Type B pancreatic cell (in vitro differentiated cells): Measurements from ENCODE around the gene SHC1. TPM values are rescaled to one million over a fixed set of nuclear protein-coding genes. Genes with fewer than 3 reads are reported as not detected.
A peak's percentile ranks its signal among the peaks of the same experiment; 100 is the strongest.

Experiments used
- DNase-seq: peaks from one replicate; pipeline ENCODE4 v3.0.0; 2021; ENCODE audit warnings: mixed read lengths; ENCODE audit not compliant: unreplicated experiment; ENCODE audit errors: extremely low spot score
- H3K27ac Mint-ChIP-seq: 2 replicates; pipeline ENCODE4 v1.8.0; 2021; ENCODE audit warnings: mild to moderate bottlenecking, mixed read lengths
- H3K27me3 Mint-ChIP-seq: 2 replicates; pipeline ENCODE4 v1.8.0; 2021; ENCODE audit warnings: mixed read lengths
- H3K36me3 Mint-ChIP-seq: 2 replicates; pipeline ENCODE4 v1.8.0; 2021; ENCODE audit warnings: mixed read lengths
- H3K4me1 Mint-ChIP-seq: one replicate; pipeline ENCODE4 v1.8.0; 2021; ENCODE audit warnings: mixed read lengths; ENCODE audit not compliant: unreplicated experiment
- H3K4me3 Mint-ChIP-seq: 2 replicates; pipeline ENCODE4 v1.8.0; 2021; ENCODE audit warnings: mild to moderate bottlenecking, mixed read lengths
- H3K9me3 Mint-ChIP-seq: 2 replicates; pipeline ENCODE4 v1.8.0; 2021; ENCODE audit warnings: mixed read lengths
- total RNA-seq: library from RNA; stranded (reverse); gene quantifications from 2 replicates; pipeline ENCODE4 v1.2.1, GENCODE V29; 2021; ENCODE audit warnings: low replicate concordance
- TF ChIP-seq, protein P1 (sequence below): fragments of 200-600 bp; sonication (generic); conservative IDR thresholded peaks from 2 replicates; pipeline ENCODE4 v1.5.0; 2021; ENCODE audit warnings: antibody characterized with exemption, mild to moderate bottlenecking

Gene SHC1
- total RNA-seq, 1 donor from 2014 or later, result 87.8 TPM

- H3K36me3 Mint-ChIP-seq, result peaks cover 3% of the 10 kb centered on the region
- TF ChIP-seq, protein P1, sequence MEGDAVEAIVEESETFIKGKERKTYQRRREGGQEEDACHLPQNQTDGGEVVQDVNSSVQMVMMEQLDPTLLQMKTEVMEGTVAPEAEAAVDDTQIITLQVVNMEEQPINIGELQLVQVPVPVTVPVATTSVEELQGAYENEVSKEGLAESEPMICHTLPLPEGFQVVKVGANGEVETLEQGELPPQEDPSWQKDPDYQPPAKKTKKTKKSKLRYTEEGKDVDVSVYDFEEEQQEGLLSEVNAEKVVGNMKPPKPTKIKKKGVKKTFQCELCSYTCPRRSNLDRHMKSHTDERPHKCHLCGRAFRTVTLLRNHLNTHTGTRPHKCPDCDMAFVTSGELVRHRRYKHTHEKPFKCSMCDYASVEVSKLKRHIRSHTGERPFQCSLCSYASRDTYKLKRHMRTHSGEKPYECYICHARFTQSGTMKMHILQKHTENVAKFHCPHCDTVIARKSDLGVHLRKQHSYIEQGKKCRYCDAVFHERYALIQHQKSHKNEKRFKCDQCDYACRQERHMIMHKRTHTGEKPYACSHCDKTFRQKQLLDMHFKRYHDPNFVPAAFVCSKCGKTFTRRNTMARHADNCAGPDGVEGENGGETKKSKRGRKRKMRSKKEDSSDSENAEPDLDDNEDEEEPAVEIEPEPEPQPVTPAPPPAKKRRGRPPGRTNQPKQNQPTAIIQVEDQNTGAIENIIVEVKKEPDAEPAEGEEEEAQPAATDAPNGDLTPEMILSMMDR, result peak; percentile 35
- peak; percentile 94 for DNase-seq
- H3K27me3 Mint-ChIP-seq, result no peaks in the 10 kb centered on the region
- no peak overlapping the region for H3K27ac Mint-ChIP-seq
- H3K4me1 Mint-ChIP-seq, result peaks cover 37% of the 10 kb centered on the region
- H3K9me3 Mint-ChIP-seq, result no peaks in the 10 kb centered on the region
- peak overlapping the region; percentile 83 for H3K4me3 Mint-ChIP-seq
These were observed 3.0 kb upstream of the SHC1 start for GRCh38 chr1:154973344-154974101.

GRCh38 chr1:154972517-154973343, 2.2 kb upstream of the SHC1 start:
- no peak overlapping the region for H3K27ac Mint-ChIP-seq
- no peak for DNase-seq

DNA sequence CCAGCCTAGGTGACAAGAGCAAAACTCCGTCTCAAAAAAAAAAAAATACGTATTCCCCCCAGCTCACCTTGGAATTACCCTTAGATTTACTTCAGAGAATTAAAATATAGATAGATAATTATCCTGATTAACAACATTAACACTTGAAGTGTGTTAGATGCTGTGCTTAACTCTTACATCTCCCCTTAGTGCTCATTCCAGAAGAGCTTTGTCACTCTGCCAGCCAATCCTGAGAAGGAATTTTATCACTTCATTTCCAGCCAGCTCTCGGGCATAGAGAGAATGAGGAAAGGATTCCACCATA, 1.6 kb upstream of the SHC1 start:
- peaks cover 43% of the 10 kb centered on the region for H3K4me1 Mint-ChIP-seq
- H3K9me3 Mint-ChIP-seq, result no peaks in the 10 kb centered on the region
- H3K4me3 Mint-ChIP-seq, result peak overlapping the region; percentile 83
- no peaks in the 10 kb centered on the region for H3K27me3 Mint-ChIP-seq
- no peak for DNase-seq
- no peak overlapping the region for H3K27ac Mint-ChIP-seq
- TF ChIP-seq, protein P1, result no peak
- H3K36me3 Mint-ChIP-seq, result peaks cover 7% of the 10 kb centered on the region

More at GRCh38 chr1:154972517-154973343, 2.2 kb upstream of the SHC1 start:
- H3K9me3 Mint-ChIP-seq, result no peaks in the 10 kb centered on the region
- peak overlapping the region; percentile 83 for H3K4me3 Mint-ChIP-seq
- no peaks in the 10 kb centered on the region for H3K27me3 Mint-ChIP-seq
- TF ChIP-seq, protein P1, result no peak
- peaks cover 7% of the 10 kb centered on the region for H3K36me3 Mint-ChIP-seq
- peaks cover 42% of the 10 kb centered on the region for H3K4me1 Mint-ChIP-seq

- TF ChIP-seq, protein P1, result no peak
- Mint-ChIP-seq H3K9me3 (no peaks in the 10 kb centered on the region), H3K36me3 (peaks cover 7% of the 10 kb centered on the region), H3K4me3 (peak overlapping the region; percentile 89), H3K4me1 (peaks cover 39% of the 10 kb centered on the region), H3K27ac (peak overlapping the region; percentile 95), H3K27me3 (no peaks in the 10 kb centered on the region)
- no peak for DNase-seq
These were observed 923 bp upstream of the SHC1 start for GRCh38 chr1:154971341-154971998.

DNA sequence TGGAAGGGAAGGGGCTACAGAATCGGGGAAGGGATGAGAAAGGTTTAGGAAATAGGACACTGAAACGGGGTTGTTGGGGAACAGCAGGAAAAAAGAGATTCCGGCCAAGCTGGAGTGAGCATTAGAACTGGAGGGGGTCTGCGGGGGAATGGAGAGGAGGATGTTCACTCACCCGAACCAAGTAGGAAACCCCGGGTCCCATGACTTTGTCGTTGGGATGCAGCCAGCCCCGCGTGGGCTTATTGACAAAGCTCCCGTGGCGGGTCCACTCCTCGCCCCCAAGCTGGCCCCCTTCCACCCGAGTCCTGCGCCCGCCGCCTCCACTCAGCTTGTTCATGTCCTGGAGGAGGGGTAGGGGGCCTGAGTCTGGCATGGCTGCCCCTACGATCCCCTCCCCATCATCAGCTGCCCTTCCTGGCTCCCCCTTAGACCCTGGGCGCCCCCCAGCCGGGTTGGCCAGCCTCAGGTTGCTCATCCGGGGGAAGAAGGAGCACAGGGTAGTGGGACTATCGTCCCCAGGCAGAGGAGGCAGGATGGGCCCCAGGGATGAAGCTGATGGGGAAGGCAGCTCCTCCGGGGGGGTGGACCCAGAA, 591 bp downstream of the SHC1 start:
- H3K36me3 Mint-ChIP-seq, result peaks cover 7% of the 10 kb centered on the region
- no peaks in the 10 kb centered on the region for H3K27me3 Mint-ChIP-seq
- no peaks in the 10 kb centered on the region for H3K9me3 Mint-ChIP-seq

More for the DNA sequence above, 591 bp downstream of the SHC1 start:
- no peak for DNase-seq
- TF ChIP-seq, protein P1, result no peak
- Mint-ChIP-seq H3K27ac (peak overlapping the region; percentile 50), H3K4me1 (peaks cover 36% of the 10 kb centered on the region), H3K4me3 (peak overlapping the region; percentile 89)
